IgD-negative memory B cell (primary cell): ENCODE data around the gene EPHA1. TPM values are rescaled to one million over a fixed set of nuclear protein-coding genes. Genes with fewer than 3 reads are reported as not detected.

Experiments used
- H3K27ac Mint-ChIP-seq, 3 donors: one replicate each; pipeline ENCODE4 v1.8.0; 2020 to 2022; ENCODE audit warnings: mild to moderate bottlenecking in 3 of 3, mixed read lengths in 3 of 3, moderate library complexity in 1 of 3
- H3K27me3 Mint-ChIP-seq: one replicate; pipeline ENCODE4 v1.8.0; 2021; ENCODE audit warnings: mixed read lengths
- H3K36me3 Mint-ChIP-seq: one replicate; pipeline ENCODE4 v1.8.0; 2020; ENCODE audit warnings: mild to moderate bottlenecking, mixed read lengths
- H3K4me1 Mint-ChIP-seq, 3 donors: one replicate each; pipeline ENCODE4 v1.8.0; 2020 to 2022; ENCODE audit warnings: mixed read lengths in 3 of 3, mild to moderate bottlenecking in 1 of 3
- H3K4me3 Mint-ChIP-seq, 4 donors: one replicate each; pipeline ENCODE4 v1.8.0; 2020 to 2022; ENCODE audit warnings: mild to moderate bottlenecking in 4 of 4, mixed read lengths in 4 of 4, moderate library complexity in 3 of 4
- H3K9me3 Mint-ChIP-seq, 3 donors: one replicate each; pipeline ENCODE4 v1.8.0; 2020 to 2021; ENCODE audit warnings: mixed read lengths in 3 of 3, mild to moderate bottlenecking in 1 of 3
- polyA plus RNA-seq: library from polyadenylated mRNA; unstranded; fragments of 300-500 nt; fragmentation: Illumina TruSeq; gene quantifications from one replicate; pipeline ENCODE4 v1.2.3, GENCODE V29; 2021

EPHA1 gene
- polyA plus RNA-seq, 1 donor from 2014 or later: 0.80 TPM

GRCh38 chr7:143368387-143368786, 40.3 kb downstream of the EPHA1 start:
- peaks cover 31% of the 10 kb centered on the region for H3K27me3 Mint-ChIP-seq
- H3K4me1 Mint-ChIP-seq: peaks cover 6 to 10% (median 7%) of the 10 kb centered on the region in 3 donors
- no peak overlapping the region for H3K4me3 Mint-ChIP-seq
- H3K9me3 Mint-ChIP-seq: peaks cover 0 to 2% (median 0%) of the 10 kb centered on the region in 3 donors
- peaks cover 1% of the 10 kb centered on the region for H3K36me3 Mint-ChIP-seq
- H3K27ac Mint-ChIP-seq: no peak overlapping the region

GRCh38 chr7:143367972-143368371, 40.7 kb downstream of the EPHA1 start:
- Mint-ChIP-seq H3K36me3 (peaks cover 1% of the 10 kb centered on the region), H3K9me3 (peaks cover 0 to 2% (median 0%) of the 10 kb centered on the region in 3 donors), H3K4me3 (no peak overlapping the region), H3K27ac (no peak overlapping the region), H3K4me1 (peaks cover 6 to 10% (median 7%) of the 10 kb centered on the region in 3 donors), H3K27me3 (peaks cover 35% of the 10 kb centered on the region)

DNA sequence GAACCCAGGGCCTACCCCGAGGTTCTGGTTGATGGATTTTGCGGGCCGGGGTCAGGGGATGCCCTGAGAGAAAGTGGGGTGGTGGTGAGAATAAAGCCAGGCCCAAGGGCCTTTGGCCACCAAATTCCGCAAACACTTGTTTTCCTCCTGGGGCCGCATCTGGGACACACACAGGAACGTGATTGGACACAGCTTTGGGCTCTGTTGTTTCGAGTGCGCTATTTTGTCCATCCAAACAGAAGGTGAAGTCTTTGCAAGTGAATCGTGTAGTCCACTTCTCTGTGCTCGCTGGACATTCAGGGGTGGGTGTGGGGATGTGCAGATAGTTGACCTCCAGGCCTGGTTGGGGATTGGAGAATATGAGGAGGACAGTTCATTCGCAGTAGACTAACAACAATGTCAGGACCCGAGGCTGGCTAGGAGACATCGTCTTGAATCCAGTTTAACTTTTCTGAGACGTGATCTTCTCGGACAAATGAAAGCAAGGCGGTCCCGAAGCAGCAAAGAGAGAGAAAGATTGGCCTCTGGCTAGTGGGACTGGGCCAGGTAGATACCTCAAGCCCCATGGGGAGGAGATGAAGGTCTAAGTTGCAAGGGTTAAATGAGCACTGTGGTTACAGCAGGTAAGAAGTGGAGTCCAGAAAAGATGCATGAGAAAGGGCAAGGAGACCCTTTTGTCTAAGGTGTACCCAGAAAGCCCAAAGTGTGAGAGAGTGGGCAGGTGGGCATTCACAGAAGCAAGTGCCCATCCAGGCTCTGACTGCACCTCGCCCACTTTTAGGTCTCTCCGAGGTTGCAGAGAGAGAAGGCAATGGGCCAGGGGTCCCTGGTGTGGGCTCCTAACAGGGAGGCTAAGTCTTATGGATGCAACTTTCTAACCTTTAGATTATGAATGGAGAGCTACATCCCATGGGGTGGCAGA, 45.4 kb downstream of the EPHA1 start:
- peak overlapping the region; percentile 48 to 85 (median 76) for H3K4me3 Mint-ChIP-seq
- H3K9me3 Mint-ChIP-seq: peaks cover 0 to 4% (median 0%) of the 10 kb centered on the region in 3 donors
- no peak overlapping the region for H3K27ac Mint-ChIP-seq
- peaks cover 0 to 2% (median 0%) of the 10 kb centered on the region in 3 donors for H3K4me1 Mint-ChIP-seq
- peaks cover 1% of the 10 kb centered on the region for H3K36me3 Mint-ChIP-seq
- H3K27me3 Mint-ChIP-seq: peaks cover 41% of the 10 kb centered on the region

- Mint-ChIP-seq H3K27ac (no peak within 1 kb of the TSS), H3K9me3 (peaks cover 0 to 4% (median 0%) of the 10 kb centered on the region in 3 donors), H3K36me3 (peaks cover 1% of the 10 kb centered on the region), H3K27me3 (peaks cover 41% of the 10 kb centered on the region), H3K4me3 (peak within 1 kb of the TSS; percentile 48 to 93 (median 88)), H3K4me1 (peaks cover 0 to 2% (median 0%) of the 10 kb centered on the region in 3 donors)
Observed at GRCh38 chr7:143362131-143363015, 46.3 kb downstream of the EPHA1 start, which contains the start of gene FAM131B. FAM131B (minus strand) TSS chr7:143362713; CDS start chr7:143362603, 110 bp downstream.

DNA sequence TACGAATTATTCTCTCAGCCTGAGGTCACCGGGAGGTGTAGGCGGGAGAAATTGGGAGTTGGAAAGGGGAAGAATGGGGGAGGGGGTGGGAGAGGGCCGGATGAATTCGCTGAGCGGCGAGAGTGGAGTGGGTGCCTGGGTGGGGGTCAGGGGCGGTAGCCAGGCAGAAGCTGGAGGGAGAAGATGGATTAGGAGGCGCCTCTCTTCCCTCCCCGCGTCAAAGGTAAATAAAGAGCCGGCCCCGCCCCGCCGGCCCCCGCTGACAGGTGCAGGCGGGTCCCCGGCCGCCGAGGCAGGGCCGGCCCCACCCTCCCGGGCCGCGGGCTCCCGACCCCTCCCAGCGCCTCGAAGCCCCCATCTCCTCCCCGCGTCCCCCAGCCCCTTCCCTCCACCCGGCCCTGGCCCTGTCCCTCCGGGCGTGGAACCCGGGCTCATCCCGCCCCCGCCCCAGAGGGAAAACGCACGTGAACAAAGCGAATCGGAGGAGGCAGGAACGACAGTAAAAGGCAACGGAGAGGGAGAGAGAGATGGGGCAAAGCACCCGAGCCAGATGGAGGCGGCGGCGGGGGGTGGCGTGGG, 47.0 kb downstream of the EPHA1 start:
- Mint-ChIP-seq H3K4me1 (peaks cover 0 to 2% (median 0%) of the 10 kb centered on the region in 3 donors), H3K27me3 (peaks cover 37% of the 10 kb centered on the region), H3K4me3 (peak overlapping the region in 3 of 4 donors; percentile 83 to 93 (median 92)), H3K36me3 (peaks cover 1% of the 10 kb centered on the region), H3K27ac (no peak overlapping the region), H3K9me3 (peaks cover 0 to 4% (median 0%) of the 10 kb centered on the region in 3 donors)

GRCh38 chr7:143360788-143361551, 47.7 kb downstream of the EPHA1 start:
- peaks cover 0 to 4% (median 0%) of the 10 kb centered on the region in 3 donors for H3K9me3 Mint-ChIP-seq
- peak overlapping the region in 3 of 4 donors; percentile 57 to 89 (median 85) for H3K4me3 Mint-ChIP-seq
- peak overlapping the region in 1 of 3 donors; percentile 8 for H3K27ac Mint-ChIP-seq
- H3K36me3 Mint-ChIP-seq: peaks cover 1% of the 10 kb centered on the region
- H3K4me1 Mint-ChIP-seq: peaks cover 0 to 2% (median 0%) of the 10 kb centered on the region in 3 donors
- H3K27me3 Mint-ChIP-seq: peaks cover 34% of the 10 kb centered on the region

- Mint-ChIP-seq H3K36me3 (peaks cover under 1% of the 10 kb centered on the region), H3K4me1 (peaks cover 0 to 2% (median 0%) of the 10 kb centered on the region in 3 donors), H3K27ac (no peak overlapping the region), H3K9me3 (peaks cover 0 to 2% (median 0%) of the 10 kb centered on the region in 3 donors), H3K4me3 (peak overlapping the region in 2 of 4 donors; percentile 56 to 57), H3K27me3 (peaks cover 28% of the 10 kb centered on the region)
Observed at GRCh38 chr7:143359771-143360353, 48.8 kb downstream of the EPHA1 start.

DNA sequence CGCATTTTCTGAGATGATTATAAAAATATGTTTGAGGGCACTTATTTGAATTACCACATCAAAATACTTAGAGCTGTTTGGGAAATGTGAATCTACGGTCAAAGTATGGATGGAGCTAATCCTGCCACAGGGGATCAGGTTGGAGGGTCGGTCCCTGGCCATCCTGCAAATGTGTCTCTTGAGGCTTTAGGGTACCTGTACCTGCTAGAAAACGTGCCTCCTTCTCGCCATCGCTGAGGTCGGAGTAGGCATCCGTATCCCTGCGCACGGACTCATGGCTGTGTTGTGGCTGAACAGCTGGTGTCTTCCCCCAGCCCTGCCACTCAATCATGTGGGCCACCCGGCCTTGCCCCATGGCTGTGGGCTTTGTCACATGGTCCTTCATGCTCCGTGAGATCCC, 50.0 kb downstream of the EPHA1 start:
- H3K27ac Mint-ChIP-seq: no peak overlapping the region

GRCh38 chr7:143356414-143357050, 52.1 kb downstream of the EPHA1 start:
- Mint-ChIP-seq H3K27ac (no peak overlapping the region), H3K9me3 (peaks cover 0 to 6% (median 0%) of the 10 kb centered on the region in 3 donors), H3K4me3 (no peak overlapping the region), H3K27me3 (peaks cover 14% of the 10 kb centered on the region), H3K36me3 (no peaks in the 10 kb centered on the region), H3K4me1 (peaks cover 0 to 3% (median 0%) of the 10 kb centered on the region in 3 donors)

More for the DNA sequence above, 50.0 kb downstream of the EPHA1 start:
- Mint-ChIP-seq H3K9me3 (peaks cover 0 to 2% (median 0%) of the 10 kb centered on the region in 3 donors), H3K4me1 (peaks cover 0 to 2% (median 2%) of the 10 kb centered on the region in 3 donors), H3K36me3 (no peaks in the 10 kb centered on the region), H3K27me3 (peaks cover 21% of the 10 kb centered on the region), H3K4me3 (no peak overlapping the region)

- Mint-ChIP-seq H3K9me3 (peaks cover 0 to 6% (median 0%) of the 10 kb centered on the region in 3 donors), H3K4me3 (no peak overlapping the region), H3K36me3 (no peaks in the 10 kb centered on the region), H3K27me3 (peaks cover 16% of the 10 kb centered on the region), H3K4me1 (peaks cover 0 to 3% (median 0%) of the 10 kb centered on the region in 3 donors), H3K27ac (peak overlapping the region in 2 of 3 donors; percentile 42 to 67)
Observed at GRCh38 chr7:143355450-143356385, 52.9 kb downstream of the EPHA1 start.

- Mint-ChIP-seq H3K9me3 (peaks cover 0 to 6% (median 0%) of the 10 kb centered on the region in 3 donors), H3K27ac (peak overlapping the region in 1 of 3 donors; percentile 67), H3K27me3 (peaks cover 15% of the 10 kb centered on the region), H3K36me3 (no peaks in the 10 kb centered on the region), H3K4me1 (peaks cover 0 to 3% (median 0%) of the 10 kb centered on the region in 3 donors), H3K4me3 (no peak overlapping the region)
Observed at GRCh38 chr7:143354965-143355364, 53.7 kb downstream of the EPHA1 start.

- H3K27me3 Mint-ChIP-seq: peaks cover 14% of the 10 kb centered on the region
- peaks cover 0 to 3% (median 0%) of the 10 kb centered on the region in 3 donors for H3K4me1 Mint-ChIP-seq
- no peak overlapping the region for H3K4me3 Mint-ChIP-seq
- peaks cover 0 to 4% (median 0%) of the 10 kb centered on the region in 3 donors for H3K9me3 Mint-ChIP-seq
- no peak overlapping the region for H3K27ac Mint-ChIP-seq
- H3K36me3 Mint-ChIP-seq: no peaks in the 10 kb centered on the region
Observed at GRCh38 chr7:143354376-143354775, 54.3 kb downstream of the EPHA1 start.
